ENCODE data around the gene PRIM2.
"Not testable (repeated sequence)": the region's sequence is repeated elsewhere in the genome, so short reads cannot be mapped to it uniquely, and the experiment has no call there.

GRCh38 chr6:57631773-57632172, 314.3 kb downstream of the PRIM2 start:
- TF ChIP-seq, protein P1, sequence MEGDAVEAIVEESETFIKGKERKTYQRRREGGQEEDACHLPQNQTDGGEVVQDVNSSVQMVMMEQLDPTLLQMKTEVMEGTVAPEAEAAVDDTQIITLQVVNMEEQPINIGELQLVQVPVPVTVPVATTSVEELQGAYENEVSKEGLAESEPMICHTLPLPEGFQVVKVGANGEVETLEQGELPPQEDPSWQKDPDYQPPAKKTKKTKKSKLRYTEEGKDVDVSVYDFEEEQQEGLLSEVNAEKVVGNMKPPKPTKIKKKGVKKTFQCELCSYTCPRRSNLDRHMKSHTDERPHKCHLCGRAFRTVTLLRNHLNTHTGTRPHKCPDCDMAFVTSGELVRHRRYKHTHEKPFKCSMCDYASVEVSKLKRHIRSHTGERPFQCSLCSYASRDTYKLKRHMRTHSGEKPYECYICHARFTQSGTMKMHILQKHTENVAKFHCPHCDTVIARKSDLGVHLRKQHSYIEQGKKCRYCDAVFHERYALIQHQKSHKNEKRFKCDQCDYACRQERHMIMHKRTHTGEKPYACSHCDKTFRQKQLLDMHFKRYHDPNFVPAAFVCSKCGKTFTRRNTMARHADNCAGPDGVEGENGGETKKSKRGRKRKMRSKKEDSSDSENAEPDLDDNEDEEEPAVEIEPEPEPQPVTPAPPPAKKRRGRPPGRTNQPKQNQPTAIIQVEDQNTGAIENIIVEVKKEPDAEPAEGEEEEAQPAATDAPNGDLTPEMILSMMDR (optimal IDR thresholded peaks at IDR 0.05 in 1 of 3, IDR thresholded peaks at IDR 0.05 in 1 of 3, conservative IDR thresholded peaks at IDR 0.05 in 1 of 3; ENCODE audit: extremely low read depth in 1 of 3, insufficient read depth in 2 of 3, low read length in 3 of 3): not testable (repeated sequence)
- not testable (repeated sequence) for TF ChIP-seq EZH2 (IDR thresholded peaks at IDR 0.05; ENCODE audit: low read length)

Data from keratinocyte (primary cell).